Left lobe of liver (tissue), 2 donors: Measurements from ENCODE around the gene NINJ2. TPM values are rescaled to one million over a fixed set of nuclear protein-coding genes. Genes with fewer than 3 reads are reported as not detected.

Experiments used
- ATAC-seq: fragments of 200-7000 bp; cut with Tn5 transposase; one replicate; pipeline ENCODE4 v1.9.1; 2020; ENCODE audit warnings: mild to moderate bottlenecking, moderate library complexity
- DNase-seq: peaks from one replicate; pipeline ENCODE4 v3.0.0-alpha.2; 2020; ENCODE audit warnings: low spot score
- total RNA-seq: library from RNA; stranded (reverse); gene quantifications from one replicate; pipeline ENCODE4 v1.2.1, GENCODE V29; 2021
- donor health status: DM: no; HTN: no; CAD: no; lungs with moderate emphysema.
- donor health status: DM: no; HTN: yes; CAD: no.

NINJ2 gene
- total RNA-seq, 1 donor from 2014 or later: 16.1 TPM

DNA sequence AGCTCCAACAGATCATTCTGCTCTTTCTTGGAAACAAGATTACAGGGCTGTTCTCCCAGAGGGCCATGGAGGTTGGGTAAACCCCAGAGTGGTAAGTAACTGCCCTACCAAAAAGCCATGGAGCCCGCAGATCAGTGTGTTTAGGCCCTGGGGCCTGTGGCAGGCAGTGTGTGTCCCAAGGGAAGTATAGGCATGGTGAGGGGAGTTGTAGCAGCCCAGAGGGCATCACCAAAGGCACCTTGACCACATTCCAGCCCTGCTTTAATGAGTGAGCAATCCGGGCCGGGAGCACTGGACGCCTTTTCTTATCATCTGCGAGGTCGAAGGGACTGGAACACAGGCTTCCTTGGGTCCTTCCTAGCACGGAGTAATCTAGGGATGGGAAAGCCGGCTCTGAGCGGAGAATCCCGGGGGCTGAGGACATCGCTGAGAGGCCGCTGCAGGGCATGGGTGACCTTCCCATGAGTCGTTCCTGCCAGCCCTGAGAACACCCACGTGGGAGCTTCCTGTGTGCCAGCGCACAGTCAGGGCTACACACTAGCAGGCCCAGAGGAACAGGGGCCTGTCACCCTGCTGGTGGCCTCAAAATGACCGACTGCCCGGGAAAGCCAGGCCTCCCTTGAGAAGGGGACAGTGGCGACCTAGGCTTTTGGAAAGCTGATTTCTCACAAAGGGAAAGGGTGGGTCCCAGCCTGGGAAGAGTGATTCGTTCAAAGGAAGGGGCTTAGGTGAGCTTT lies 91.3 kb downstream of the NINJ2 start:
- DNase-seq (no peak), ATAC-seq (no peak)

DNA sequence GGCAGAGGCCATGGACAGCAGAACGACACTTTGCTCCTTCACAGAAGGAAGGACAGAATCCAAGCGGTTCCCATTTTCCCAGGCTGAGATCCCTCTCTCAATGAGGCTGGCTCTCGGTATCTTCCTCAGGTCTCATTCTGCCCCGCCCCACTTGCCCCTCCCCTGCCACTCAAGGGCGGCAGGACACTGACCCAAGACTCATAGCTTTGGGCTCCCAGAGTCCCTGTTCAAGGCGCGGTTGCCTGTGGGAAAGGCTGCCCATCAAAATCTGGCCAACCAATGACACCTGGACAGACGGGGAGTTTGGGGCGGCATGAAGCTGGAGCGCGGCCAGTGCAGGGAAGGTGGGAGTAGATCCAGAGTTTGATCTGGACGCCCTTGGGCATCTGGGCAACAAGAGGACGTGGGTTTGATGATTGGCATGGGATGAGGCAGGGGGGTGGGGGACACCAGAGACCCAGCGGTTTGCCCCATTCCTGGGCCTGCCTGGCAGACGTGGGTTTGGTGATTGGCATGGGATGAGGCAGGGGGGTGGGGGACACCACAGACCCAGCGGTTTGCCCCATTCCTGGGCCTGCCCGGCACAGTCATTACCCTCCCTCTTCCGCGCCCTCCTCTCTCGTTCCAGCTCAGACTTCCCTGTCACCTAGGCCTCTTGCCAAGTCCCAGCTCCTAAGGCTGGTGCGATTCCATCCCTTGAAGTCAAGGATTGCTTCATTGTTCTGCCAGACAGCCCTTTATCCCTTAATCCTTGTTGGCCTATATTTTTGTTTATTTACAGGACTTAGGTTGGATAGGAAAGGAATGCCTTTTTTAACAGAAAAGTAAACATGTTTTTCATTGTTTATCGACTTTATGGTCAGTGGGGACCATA lies 92.1 kb downstream of the NINJ2 start:
- peak; percentile 82 for DNase-seq

DNA sequence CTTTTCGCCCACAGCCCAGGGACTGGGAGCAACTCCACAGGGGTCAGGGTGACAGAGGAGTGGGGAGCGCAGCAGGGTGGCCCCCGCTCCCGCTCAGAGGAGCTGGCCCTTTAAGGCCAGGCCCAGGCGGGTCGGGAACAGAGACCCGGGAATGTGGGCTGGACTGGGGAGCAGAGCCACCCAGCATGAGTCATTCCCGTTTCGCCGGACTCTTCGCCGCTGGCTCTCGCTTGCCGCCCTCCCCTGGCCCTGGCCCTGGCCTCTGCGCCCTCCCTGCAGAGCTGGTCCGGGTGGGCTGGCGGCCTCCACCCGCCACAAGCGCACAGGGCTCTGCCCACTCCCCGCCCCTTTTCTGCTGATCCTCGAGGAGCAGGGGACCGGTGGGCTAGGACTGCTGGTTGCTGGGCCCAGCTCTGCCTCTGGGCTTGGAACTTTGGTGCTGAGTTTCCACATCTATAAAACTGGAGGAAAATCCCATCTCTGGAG lies 92.8 kb downstream of the NINJ2 start:
- ATAC-seq (peak; percentile 76), DNase-seq (peak; percentile 70)

More for the DNA sequence above, 92.1 kb downstream of the NINJ2 start:
- peak; percentile 68 for ATAC-seq

DNA sequence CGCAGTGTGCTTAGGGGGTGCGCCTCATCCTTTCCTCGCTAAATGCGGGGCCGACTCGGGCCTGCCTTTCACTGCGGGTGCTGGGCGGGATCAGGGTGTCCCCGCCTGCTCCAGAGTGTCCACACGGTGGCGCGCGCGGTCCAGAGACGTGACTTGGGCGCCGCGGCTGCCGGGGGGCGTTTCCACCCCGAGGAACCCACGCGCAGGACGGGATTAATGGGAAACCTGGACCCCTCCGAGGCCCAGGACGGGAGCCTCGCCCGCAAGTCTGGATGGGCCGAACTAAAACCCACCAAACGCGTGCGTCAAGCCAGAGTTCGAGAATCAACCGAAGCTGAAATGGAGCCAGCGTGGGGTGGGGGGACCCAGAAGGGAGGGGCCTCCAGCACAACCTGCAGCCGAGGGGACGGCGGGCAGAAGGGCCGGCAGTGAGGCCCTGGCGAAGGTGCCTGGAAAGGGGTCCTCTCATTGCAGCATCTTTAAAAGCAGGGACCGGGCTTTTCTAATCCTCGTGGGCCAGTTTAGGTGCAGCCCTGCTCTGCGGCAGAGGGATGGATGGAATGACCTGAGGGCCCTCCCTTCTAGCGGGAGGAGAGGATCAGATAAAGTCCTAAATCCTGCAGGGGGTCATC lies 93.3 kb downstream of the NINJ2 start:
- ATAC-seq (peak; percentile 78), DNase-seq (peak; percentile 84)

DNA sequence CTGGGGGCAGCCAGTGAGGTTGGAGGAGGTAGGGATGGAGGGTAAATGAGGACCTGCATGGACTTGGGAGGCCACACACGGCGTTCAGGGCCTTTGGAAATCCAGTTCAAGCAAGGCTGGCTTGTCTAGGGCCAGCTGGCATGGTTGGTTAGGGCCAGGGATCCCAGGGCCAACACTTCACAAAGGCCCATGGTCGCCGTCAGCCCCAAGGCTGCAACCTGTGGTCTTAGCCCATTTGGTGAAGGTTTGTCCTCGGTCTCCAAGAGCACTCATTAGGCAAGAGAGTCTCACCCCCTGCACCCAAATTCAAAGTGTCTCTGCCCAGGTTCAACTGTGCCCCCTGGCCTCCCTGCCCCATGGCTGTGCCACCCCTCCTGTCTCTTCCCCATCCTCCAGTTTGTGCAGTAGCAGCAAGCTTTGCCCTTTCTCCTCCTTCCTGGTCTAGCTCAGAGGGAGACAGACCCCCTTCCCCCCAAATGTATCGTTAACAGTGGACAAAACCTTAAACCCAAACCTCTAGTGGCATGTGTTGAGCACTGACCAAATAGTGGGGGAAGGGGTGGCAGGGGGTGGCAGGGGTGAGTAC lies 94.1 kb downstream of the NINJ2 start:
- ATAC-seq (no peak), DNase-seq (no peak)

- ATAC-seq (no peak), DNase-seq (no peak)
Observed at GRCh38 chr12:568486-568885, 94.8 kb downstream of the NINJ2 start.

DNA sequence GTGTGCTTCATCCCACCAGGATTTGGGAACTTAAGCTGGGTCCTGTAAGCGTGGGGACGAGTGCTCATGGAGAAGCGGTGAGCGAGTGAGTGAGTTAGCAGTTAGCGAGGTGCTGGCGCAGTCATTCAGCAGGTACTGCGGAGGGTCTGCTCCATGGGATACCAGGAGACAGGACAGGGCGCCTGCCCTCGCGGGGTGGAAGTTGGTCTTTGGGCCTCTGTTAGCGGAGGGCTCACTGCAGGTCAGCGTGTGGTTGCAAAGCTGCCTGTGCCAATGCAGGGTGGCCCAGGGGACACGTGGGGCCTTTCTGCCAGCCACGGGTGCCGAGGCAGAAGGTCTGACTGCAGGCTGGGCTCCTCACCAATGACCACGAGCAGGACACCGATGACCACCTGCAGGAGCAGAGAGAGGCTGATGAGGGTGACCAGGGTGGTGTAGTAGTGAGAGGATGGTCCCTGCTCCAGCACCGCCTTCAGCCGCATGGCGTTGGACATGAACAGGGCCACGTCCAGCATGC lies 97.6 kb downstream of the NINJ2 start:
- no peak for DNase-seq

GRCh38 chr12:565161-565560 lies 98.1 kb downstream of the NINJ2 start:
- no peak for DNase-seq
- ATAC-seq: no peak

More for the DNA sequence above, 97.6 kb downstream of the NINJ2 start:
- ATAC-seq: no peak

DNA sequence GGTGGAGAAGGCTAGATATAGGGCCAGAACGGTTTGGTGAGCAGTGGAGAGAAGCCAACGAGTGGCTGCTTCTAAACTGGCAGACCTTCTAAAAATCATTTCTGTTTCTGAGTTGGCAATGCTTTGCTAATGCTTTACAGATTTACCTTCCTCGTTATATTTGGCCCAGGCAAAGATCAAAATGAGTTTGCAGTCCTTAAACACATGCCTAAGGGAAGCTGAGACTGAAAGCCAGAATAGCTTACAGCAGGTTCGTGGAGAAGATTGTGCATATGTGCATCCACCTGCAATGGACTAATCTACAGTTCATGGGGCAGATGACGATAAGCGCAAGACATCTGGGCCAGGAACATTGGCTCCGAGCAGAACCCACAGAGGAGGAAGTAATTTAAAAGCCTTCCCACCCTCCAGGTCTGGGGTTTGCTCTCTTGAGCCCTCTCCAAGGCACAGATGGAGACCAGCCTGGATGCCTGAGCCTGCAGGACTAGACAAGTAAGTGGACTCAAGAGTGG lies 99.4 kb downstream of the NINJ2 start:
- ATAC-seq (no peak), DNase-seq (no peak)

DNA sequence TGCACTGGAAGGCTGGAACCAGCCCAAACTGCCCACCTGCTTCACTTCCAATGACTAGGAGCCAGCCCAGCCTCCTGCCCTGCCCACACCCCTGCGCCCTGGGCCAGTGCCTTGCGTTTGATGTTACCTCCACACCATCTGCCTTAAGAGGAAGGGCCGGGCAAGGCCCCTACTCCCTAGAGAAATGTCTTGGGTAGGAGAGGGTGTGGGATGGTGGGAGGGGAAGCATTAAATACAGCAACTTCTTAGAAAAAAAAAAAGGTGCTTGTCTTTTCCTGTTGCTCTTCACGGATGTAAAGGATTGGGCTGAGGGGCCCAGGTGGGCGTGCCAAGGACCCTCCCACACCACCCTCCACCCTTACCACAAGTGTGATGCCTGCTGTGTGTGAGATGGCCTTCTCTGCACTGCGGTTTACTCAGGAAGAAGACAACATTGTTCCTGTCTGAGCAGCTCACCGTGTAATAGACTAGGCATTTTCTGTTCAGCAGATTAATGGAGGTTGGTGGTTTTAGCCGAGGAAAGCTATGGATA lies 99.9 kb downstream of the NINJ2 start:
- ATAC-seq (no peak), DNase-seq (no peak)

- DNase-seq: no peak
- ATAC-seq: no peak
Observed at GRCh38 chr12:562634-563033, 100.6 kb downstream of the NINJ2 start.

GRCh38 chr12:561908-562593 lies 101.2 kb downstream of the NINJ2 start:
- no peak for DNase-seq
- ATAC-seq: peak; percentile 47

DNA sequence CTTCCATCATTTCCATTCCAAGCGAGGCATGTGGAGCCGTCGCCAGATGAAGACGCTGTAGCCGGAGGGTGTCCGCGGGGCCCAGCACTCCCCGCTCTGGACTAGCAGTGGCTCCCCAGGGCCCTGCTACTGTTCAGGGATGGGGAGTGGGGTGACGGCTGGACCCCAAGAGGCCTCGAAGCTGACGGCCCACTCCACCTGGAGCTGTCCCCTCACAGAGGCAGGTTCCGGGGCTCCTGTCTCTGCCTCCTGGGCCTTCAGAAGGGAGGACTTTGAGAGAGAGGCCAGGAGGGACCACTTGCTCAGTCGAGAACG lies 101.9 kb downstream of the NINJ2 start:
- no peak for ATAC-seq
- no peak for DNase-seq

GRCh38 chr12:560691-561390 lies 102.4 kb downstream of the NINJ2 start:
- no peak for DNase-seq
- no peak for ATAC-seq

- DNase-seq (no peak), ATAC-seq (no peak)
Observed at GRCh38 chr12:559906-560455, 103.3 kb downstream of the NINJ2 start.

DNA sequence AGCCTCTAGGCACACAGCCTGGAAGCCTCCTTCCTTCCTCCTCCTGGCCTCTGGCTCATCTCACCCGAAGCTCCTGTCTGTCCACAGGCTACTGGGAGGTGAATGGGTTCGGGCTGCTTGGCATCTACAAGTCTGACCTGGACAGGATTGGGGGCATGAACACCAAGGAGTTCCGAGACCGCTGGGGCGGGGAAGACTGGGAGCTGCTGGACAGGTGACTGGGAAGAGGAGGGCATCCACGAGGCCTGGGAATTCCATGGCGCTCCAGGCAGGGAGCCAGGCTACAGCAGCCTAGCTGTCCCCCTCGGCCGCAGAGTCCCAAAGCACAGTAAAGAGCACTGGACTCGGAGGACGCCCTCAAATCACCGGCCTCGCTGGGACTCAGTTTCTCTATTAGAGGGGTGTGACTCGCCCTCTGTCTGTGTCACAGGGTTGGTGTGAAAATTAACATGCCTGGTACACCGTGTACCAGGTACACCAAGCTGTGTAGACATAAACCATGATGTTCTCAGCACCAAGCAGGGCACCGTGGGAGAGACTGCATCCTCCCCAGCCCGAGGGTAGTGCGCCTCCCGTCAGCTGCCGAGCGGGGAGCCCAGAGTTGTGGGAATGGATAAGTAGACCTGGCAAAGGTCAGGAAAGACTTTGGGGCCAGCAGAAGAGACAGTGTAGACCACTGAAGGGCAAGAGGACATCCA lies 103.9 kb downstream of the NINJ2 start:
- no peak for ATAC-seq
- DNase-seq: no peak

- ATAC-seq (no peak), DNase-seq (no peak)
Observed at GRCh38 chr12:558580-558979, 104.7 kb downstream of the NINJ2 start.

- DNase-seq (no peak), ATAC-seq (no peak)
Observed at GRCh38 chr12:556498-556897, 106.7 kb downstream of the NINJ2 start.

DNA sequence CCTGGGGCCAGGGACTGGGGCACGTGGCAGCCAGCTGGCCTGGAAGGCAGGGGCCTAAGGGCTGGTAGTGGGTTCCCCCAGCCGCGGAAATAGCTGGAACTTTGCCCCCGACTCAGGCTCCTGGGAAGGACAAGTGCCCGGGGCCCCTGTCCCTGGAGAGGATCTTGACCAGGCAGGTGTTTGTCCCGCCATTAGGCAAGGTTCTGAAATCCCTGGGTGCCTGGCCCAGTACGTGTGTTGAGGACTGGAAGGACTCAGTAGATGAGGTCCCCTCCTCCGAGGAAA lies 109.3 kb downstream of the NINJ2 start:
- DNase-seq (no peak), ATAC-seq (no peak)
